Erythroblast (primary cell): ENCODE results near the gene FBXW4.

ENCODE experiments used
- GATA1 ChIP-seq: IDR thresholded peaks from 2 replicates; pipeline ENCODE4 v1.6.1; 2011; ENCODE audit warnings: low read depth, mild to moderate bottlenecking, control low read depth, low read length, moderate library complexity
- POLR2A ChIP-seq: IDR thresholded peaks from 2 replicates; pipeline ENCODE4 v1.6.1; 2011; ENCODE audit warnings: mild to moderate bottlenecking, low read length

GRCh38 chr10:101575091-101575490 is 119.9 kb downstream of the FBXW4 start:
- TF ChIP-seq POLR2A (no peak), GATA1 (no peak)
